HG03025 (cell line): ENCODE data around the gene RHOA.

ENCODE experiments used
- ATAC-seq: cut with Tn5 transposase; IDR thresholded peaks from one replicate; pipeline ENCODE4 v1.9.1; 2021; ENCODE audit warnings: mild to moderate bottlenecking, moderate library complexity; ENCODE audit not compliant: unreplicated experiment, low FRiP score

The RHOA gene

DNA sequence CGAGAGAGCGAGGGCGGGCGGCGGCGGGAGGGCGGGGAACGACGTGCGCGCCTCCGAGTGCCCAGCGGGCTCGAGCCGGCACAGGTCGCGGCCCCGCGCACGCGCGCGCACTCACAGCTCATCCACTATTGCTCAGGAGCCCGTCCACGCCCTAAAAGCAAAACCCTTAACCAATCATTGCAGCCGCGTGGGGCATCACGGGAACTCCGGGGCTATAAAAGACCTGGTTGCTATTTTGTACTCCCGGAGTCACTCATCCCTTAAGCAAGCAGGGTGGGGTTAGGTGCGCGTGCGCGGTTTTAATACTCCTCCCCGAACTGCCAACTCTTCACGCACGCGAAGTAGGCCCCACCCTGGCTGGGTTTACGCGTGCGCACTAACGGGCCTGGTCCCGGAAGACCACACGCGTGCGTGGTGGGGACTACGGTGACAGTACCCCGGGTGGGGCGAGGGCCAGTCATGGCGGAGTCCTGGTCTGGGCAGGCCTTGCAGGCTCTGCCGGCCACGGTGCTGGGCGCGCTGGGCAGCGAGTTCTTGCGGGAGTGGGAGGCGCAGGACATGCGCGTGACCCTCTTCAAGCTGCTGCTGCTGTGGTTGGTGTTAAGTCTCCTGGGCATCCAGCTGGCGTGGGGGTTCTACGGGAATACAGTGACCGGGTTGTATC, at the start of gene RHOA, which contains the start of gene TCTA:
TSS of gene RHOA (minus strand) at position 9 of the 664 bp plus-strand sequence. CDS start 36,387 bp downstream, outside the sequence.
TSS of gene TCTA (plus strand) at position 456 of the 664 bp plus-strand sequence. CDS start at position 460, 4 bp downstream.
- ATAC-seq, result peak; percentile 70

GRCh38 chr3:49460956-49461355, 49.2 kb upstream of the RHOA start:
- no peak for ATAC-seq

- no peak for ATAC-seq
These were observed 48.6 kb upstream of the RHOA start for GRCh38 chr3:49460188-49460890.

DNA sequence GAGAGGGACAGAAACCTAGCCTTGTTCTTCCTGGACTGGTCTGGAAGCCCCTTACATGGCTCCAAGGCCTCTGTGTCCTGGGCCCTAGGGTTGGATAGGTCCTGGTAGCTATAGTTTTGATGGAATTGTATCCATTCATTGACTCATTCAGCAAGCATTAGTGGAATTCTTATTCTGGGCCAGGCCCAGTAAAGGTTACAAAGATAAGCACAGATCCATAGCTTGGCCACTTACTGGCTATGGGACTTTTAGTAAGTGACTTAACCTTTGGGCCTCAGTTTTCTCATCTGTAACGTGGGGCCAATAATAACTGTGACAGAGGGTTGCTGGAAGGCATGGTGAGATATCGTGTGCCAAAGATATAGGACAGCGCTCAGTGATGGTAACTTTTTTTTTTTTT, 44.7 kb upstream of the RHOA start:
- no peak for ATAC-seq

GRCh38 chr3:49454898-49455681, 43.3 kb upstream of the RHOA start:
- no peak for ATAC-seq

GRCh38 chr3:49454458-49454857, 42.7 kb upstream of the RHOA start:
- no peak for ATAC-seq

DNA sequence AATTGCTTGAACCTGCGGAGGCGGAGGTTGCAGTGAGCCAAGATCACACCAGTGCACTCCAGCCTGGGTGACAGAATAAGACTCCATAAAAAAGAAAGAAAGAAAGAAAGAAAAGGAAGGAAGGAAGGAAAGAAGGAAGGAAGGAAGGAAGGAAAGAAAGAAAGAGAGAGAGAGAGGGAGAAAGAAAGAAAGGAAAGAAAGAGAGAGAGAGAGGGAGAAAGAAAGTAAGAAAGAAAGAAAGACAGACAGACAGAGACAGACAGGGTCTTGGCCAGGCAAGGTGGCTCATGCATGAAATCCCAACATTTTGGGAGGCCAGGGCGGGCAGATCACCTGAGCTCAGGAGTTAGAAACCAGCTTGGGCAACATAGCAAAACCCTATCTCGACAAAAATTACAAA, 41.8 kb upstream of the RHOA start:
- no peak for ATAC-seq

DNA sequence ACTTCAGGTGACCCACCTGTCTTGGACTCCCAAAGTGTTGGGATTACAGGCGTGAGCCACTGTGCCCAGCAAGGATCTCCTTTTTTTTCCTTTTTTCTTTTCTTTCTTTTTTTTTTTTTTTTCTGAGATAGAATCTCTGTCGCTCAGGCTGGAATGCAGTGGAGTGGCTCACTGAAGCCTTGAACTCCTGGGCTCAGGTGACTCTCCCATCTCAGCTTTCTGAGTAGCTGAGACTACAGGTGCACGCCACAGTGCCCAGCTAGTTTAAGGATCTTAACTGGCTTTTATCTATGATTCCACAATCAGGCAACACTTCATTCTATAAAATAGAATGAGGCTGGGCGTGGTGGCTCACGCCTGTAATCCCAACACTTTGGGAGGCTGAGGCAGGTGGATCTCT, 33.6 kb upstream of the RHOA start:
- no peak for ATAC-seq

DNA sequence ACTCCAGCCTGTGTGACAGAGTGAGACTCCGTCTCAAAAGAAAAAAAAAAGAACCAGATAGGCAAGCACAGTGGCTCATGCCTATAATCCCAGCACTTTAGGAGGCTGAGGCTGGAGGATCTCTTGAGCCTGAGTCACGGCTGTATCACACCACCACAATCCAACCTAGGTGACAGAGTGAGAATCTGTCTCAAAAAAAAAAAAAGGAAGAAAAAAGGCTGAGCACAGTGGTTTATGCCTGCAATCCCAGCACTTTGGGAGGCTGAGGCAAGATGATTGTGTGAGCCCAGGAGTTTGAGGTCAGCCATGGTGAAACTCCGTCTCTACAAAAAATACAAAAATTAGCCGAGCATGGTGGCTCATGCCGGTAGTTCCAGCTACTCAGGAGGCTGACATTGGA, 23.0 kb upstream of the RHOA start:
- ATAC-seq, result no peak

DNA sequence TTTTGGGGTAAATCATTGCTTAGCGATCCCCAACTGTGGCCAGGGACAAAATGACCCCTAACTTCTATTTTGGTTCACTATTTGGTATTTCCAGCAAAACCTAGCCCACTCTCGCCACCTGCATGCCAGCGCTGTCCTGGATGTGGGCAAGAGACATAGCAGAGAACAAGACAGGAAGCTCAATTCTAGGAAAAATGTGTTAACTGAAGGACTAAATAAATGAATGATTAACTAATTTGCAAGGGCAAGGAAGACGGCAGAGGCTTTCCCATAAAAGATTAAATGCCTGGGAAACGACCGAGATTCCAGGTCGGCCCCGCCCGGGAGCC, 16.9 kb upstream of the RHOA start:
- peak; percentile 19 for ATAC-seq

DNA sequence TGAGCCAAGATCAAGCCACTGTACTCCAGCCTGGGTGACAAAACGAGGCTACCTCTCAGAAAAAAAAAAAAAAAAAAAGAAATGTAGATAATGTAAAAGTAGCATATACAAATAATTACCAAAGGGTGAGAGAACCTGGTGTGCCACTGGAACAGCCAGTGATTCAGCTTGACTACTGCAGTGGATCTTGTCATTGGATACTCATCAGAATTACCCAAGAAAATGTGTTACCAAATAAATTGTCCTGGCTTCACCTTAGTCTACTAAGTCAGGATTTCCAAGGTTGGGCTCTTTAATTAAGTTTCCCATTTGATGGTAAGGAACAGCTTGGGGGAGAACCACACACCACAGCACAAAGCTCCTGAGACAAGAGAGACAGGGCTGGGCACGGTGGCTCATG, 15.8 kb upstream of the RHOA start:
- no peak for ATAC-seq

- ATAC-seq, result no peak
These were observed 13.0 kb upstream of the RHOA start for GRCh38 chr3:49424816-49425215.

- ATAC-seq, result no peak
These were observed 10.8 kb upstream of the RHOA start, which contains the start of gene AMT for GRCh38 chr3:49422379-49423248. AMT (minus strand) TSS chr3:49422473; CDS start chr3:49422450, 23 bp downstream.

DNA sequence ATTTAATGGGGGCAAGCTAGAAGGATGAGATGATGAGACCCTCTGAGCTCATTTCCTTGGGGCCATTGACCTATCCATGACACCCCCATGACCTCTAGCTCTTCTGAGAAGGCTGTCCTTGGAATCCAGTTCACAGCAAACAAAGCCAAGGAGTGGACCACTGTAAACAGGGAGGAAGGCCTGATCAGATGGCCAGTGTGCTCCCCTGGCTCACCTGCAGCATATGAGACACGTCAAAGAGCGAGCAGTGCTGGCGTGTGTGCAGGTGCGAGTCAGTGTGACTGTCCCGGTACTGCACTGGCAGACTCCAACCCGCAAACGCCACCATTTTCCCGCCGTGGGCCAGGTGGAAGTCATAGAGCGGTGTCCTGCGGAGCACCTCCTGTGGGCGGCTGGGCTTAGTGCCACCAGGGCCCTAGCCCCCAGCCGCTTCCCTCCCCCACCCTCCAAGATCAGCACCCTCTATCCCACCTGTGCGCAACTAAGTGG, 10.2 kb upstream of the RHOA start:
- no peak for ATAC-seq

- no peak for ATAC-seq
These were observed 5.8 kb upstream of the RHOA start for GRCh38 chr3:49417516-49418120.

GRCh38 chr3:49416867-49417266, 5.1 kb upstream of the RHOA start:
- no peak for ATAC-seq

GRCh38 chr3:49415931-49416601, 4.3 kb upstream of the RHOA start:
- ATAC-seq, result no peak

GRCh38 chr3:49414753-49415152, 3.0 kb upstream of the RHOA start:
- no peak for ATAC-seq

GRCh38 chr3:49413338-49413734, 1.6 kb upstream of the RHOA start:
- ATAC-seq, result no peak
